Fibroblast of lung (primary cell): ENCODE data around the gene CCNG2. TPM values are rescaled to one million over a fixed set of nuclear protein-coding genes. Genes with fewer than 3 reads are reported as not detected.

Source experiments
- DNase-seq, 2 donors: peaks; one replicate each; pipeline versions ENCODE4 v3.0.0 to v3.0.0-alpha.2; 2010; ENCODE audit warnings: low read depth in 2 of 2
- H2AFZ ChIP-seq: 2 replicates; pipeline ENCODE4 v1.5.1; 2012; ENCODE audit warnings: low read length, control low read depth, inconsistent platforms
- H3K27ac ChIP-seq: 2 replicates; pipeline ENCODE4 v1.5.1; 2011; ENCODE audit warnings: low read length, control low read depth; ENCODE audit not compliant: insufficient read depth
- H3K27me3 ChIP-seq: 2 replicates; pipeline ENCODE4 v1.5.1; 2011; ENCODE audit warnings: mild to moderate bottlenecking, low read length; ENCODE audit not compliant: control insufficient read depth, insufficient read depth
- H3K36me3 ChIP-seq: 2 replicates; pipeline ENCODE4 v1.5.1; 2011; ENCODE audit warnings: low read length; ENCODE audit not compliant: control insufficient read depth, insufficient read depth
- H3K4me1 ChIP-seq: 2 replicates; pipeline ENCODE4 v1.5.1; 2011; ENCODE audit warnings: low read length; ENCODE audit not compliant: control insufficient read depth, insufficient read depth; ENCODE audit errors: extremely low read depth
- H3K4me2 ChIP-seq: 2 replicates; pipeline ENCODE4 v1.5.1; 2011; ENCODE audit warnings: low read length, control low read depth; ENCODE audit not compliant: insufficient read depth; ENCODE audit errors: extremely low read depth
- H3K4me3 ChIP-seq, 4 experiments: fragments of 200-600 bp in 1 of 4; sonication (generic) in 1 of 4; replicated peaks in 1 of 4; 2 replicates each; pipeline ENCODE4 v1.5.1; 2011 to 2016; ENCODE audit warnings: low read length in 4 of 4, low read depth in 3 of 4, mild to moderate bottlenecking in 3 of 4, control low read depth in 2 of 4, inconsistent platforms in 1 of 4, mixed read lengths in 1 of 4; ENCODE audit not compliant: insufficient read depth in 1 of 4; ENCODE audit errors: control extremely low read depth in 1 of 4
- H3K79me2 ChIP-seq: 2 replicates; pipeline ENCODE4 v1.5.1; 2012; ENCODE audit warnings: mild to moderate bottlenecking, low read length, inconsistent platforms; ENCODE audit not compliant: control insufficient read depth, insufficient read depth
- H3K9ac ChIP-seq: 2 replicates; pipeline ENCODE4 v1.5.1; 2011; ENCODE audit warnings: mild to moderate bottlenecking, low read length, control low read depth; ENCODE audit not compliant: insufficient read depth
- H3K9me3 ChIP-seq: 2 replicates; pipeline ENCODE4 v1.5.1; 2012; ENCODE audit warnings: low read depth, low read length; ENCODE audit not compliant: control insufficient read depth, insufficient read depth
- H4K20me1 ChIP-seq: 2 replicates; pipeline ENCODE4 v1.5.1; 2011; ENCODE audit warnings: low read length; ENCODE audit not compliant: control insufficient read depth, insufficient read depth; ENCODE audit errors: extremely low read depth
- CTCF ChIP-seq, 2 donors: IDR thresholded peaks in 1 of 2; conservative IDR thresholded peaks in 1 of 2; 1 replicate in 1 of 2; 2 replicates in 1 of 2; pipeline ENCODE4 v1.5.1; 2011 to 2012; ENCODE audit warnings: low read length in 2 of 2, control low read depth in 1 of 2, inconsistent platforms in 1 of 2, low read depth in 1 of 2, mild to moderate bottlenecking in 1 of 2
- EZH2 ChIP-seq: IDR thresholded peaks from 2 replicates; pipeline ENCODE4 v1.5.1; 2012; ENCODE audit warnings: low read length, control low read depth, mild to moderate bottlenecking; ENCODE audit errors: missing control alignments
- polyA plus RNA-seq, 2 donors: library from polyadenylated mRNA; depleted of rRNA in 1 of 2; stranded (reverse) in 1 of 2; unstranded in 1 of 2; fragments of >200 nt; gene quantifications; 2 replicates each; pipeline ENCODE4 v1.2.1, GENCODE V29; 2011 to 2012; ENCODE audit warnings: missing spikeins in 1 of 2
- total RNA-seq: library from RNA; depleted of rRNA; stranded (reverse); fragments of >200 nt; gene quantifications from 2 replicates; pipeline ENCODE4 v1.2.1, GENCODE V29; 2014

Gene CCNG2
- total and polyA plus RNA-seq, 2 donors (not counting 1 experiment from before 2014, with no cell fraction given), result 20.1 to 30.3 TPM

- no peaks in the 10 kb centered on the region for H3K27me3 ChIP-seq
- H3K4me2 ChIP-seq, result no peak overlapping the region
- H3K9ac ChIP-seq, result no peak overlapping the region
- TF ChIP-seq EZH2, result no peak
- TF ChIP-seq CTCF (conservative IDR thresholded peaks at IDR 0.05 in 1 of 2, IDR thresholded peaks at IDR 0.05 in 1 of 2; ENCODE audit: low read depth in 1 of 2, low read length in 2 of 2), result no peak
- peak; percentile 29 to 58 for DNase-seq
- H3K36me3 ChIP-seq, result peaks cover 2% of the 10 kb centered on the region
- H3K27ac ChIP-seq, result no peak overlapping the region
- no peaks in the 10 kb centered on the region for H4K20me1 ChIP-seq
- no peak overlapping the region for H2AFZ ChIP-seq
- no peaks in the 10 kb centered on the region for H3K79me2 ChIP-seq
- H3K4me1 ChIP-seq, result peaks cover 10% of the 10 kb centered on the region
- no peak overlapping the region for H3K4me3 ChIP-seq
- H3K9me3 ChIP-seq, result no peaks in the 10 kb centered on the region
Measured at GRCh38 chr4:77169481-77169880, 12.5 kb downstream of the CCNG2 start.

GRCh38 chr4:77170926-77171325 is 13.9 kb downstream of the CCNG2 start:
- no peak overlapping the region for H3K4me2 ChIP-seq
- H3K4me3 ChIP-seq, result no peak overlapping the region
- no peak overlapping the region for H3K9ac ChIP-seq
- peaks cover 2% of the 10 kb centered on the region for H3K36me3 ChIP-seq
- no peak overlapping the region for H3K27ac ChIP-seq
- peaks cover 6% of the 10 kb centered on the region for H3K27me3 ChIP-seq
- H4K20me1 ChIP-seq, result no peaks in the 10 kb centered on the region
- H3K4me1 ChIP-seq, result peaks cover 10% of the 10 kb centered on the region
- H2AFZ ChIP-seq, result no peak overlapping the region
- no peaks in the 10 kb centered on the region for H3K79me2 ChIP-seq
- DNase-seq, result no peak
- TF ChIP-seq CTCF (conservative IDR thresholded peaks at IDR 0.05 in 1 of 2, IDR thresholded peaks at IDR 0.05 in 1 of 2; ENCODE audit: low read depth in 1 of 2, low read length in 2 of 2), result no peak
- no peak for TF ChIP-seq EZH2
- no peaks in the 10 kb centered on the region for H3K9me3 ChIP-seq

- peak; percentile 80 to 98 for DNase-seq
- TF ChIP-seq EZH2 (no peak), CTCF (conservative IDR thresholded peaks at IDR 0.05 in 1 of 2, IDR thresholded peaks at IDR 0.05 in 1 of 2; ENCODE audit: low read depth in 1 of 2, low read length in 2 of 2) (no peak)
- Histone ChIP-seq H3K9ac (no peak overlapping the region), H3K4me3 (no peak overlapping the region), H4K20me1 (no peaks in the 10 kb centered on the region), H3K79me2 (no peaks in the 10 kb centered on the region), H3K4me1 (peaks cover 10% of the 10 kb centered on the region), H3K9me3 (no peaks in the 10 kb centered on the region), H2AFZ (no peak overlapping the region), H3K36me3 (peaks cover 2% of the 10 kb centered on the region), H3K4me2 (no peak overlapping the region), H3K27ac (peak overlapping the region; percentile 36), H3K27me3 (peaks cover 16% of the 10 kb centered on the region)
Measured at GRCh38 chr4:77172336-77172735, 15.3 kb downstream of the CCNG2 start.
